22Rv1 (cell line): ENCODE measurements around the gene GMDS.

Experiments
- ZFX ChIP-seq: fragments of 450-650 bp; IDR thresholded peaks from 2 replicates; pipeline ENCODE4 v1.6.1; 2017; ENCODE audit warnings: antibody characterized with exemption, borderline replicate concordance
- TF ChIP-seq, protein P1 (sequence below): fragments of 450-650 bp; IDR thresholded peaks from 2 replicates; pipeline ENCODE4 v1.5.1; 2017; ENCODE audit warnings: mild to moderate bottlenecking

DNA sequence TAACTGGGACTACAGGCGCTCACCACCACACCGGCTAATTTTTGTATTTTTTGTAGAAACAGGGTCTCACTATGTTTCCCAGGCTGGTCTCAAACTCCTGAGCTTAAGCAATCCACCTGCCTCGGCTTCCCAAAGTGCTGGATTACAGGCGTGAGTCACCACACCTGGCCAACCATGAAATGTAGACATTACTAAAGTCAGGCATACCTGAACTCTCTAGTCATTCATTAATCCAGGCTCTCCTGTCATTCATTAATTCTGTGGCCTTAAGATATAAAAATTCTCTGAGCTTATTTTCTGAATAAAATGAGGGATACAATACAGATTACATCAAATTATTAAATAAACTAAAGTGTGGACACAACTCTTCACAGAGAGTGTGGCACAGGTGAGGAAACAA lies 159.7 kb downstream of the GMDS start:
- TF ChIP-seq, protein P1, sequence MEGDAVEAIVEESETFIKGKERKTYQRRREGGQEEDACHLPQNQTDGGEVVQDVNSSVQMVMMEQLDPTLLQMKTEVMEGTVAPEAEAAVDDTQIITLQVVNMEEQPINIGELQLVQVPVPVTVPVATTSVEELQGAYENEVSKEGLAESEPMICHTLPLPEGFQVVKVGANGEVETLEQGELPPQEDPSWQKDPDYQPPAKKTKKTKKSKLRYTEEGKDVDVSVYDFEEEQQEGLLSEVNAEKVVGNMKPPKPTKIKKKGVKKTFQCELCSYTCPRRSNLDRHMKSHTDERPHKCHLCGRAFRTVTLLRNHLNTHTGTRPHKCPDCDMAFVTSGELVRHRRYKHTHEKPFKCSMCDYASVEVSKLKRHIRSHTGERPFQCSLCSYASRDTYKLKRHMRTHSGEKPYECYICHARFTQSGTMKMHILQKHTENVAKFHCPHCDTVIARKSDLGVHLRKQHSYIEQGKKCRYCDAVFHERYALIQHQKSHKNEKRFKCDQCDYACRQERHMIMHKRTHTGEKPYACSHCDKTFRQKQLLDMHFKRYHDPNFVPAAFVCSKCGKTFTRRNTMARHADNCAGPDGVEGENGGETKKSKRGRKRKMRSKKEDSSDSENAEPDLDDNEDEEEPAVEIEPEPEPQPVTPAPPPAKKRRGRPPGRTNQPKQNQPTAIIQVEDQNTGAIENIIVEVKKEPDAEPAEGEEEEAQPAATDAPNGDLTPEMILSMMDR = no peak
- TF ChIP-seq ZFX = no peak
